Right forelimb (tissue), 1 donor: ENCODE results near the gene INO80B.
A peak's percentile ranks its signal among the peaks of the same experiment; 100 is the strongest.
"Not testable (repeated sequence)": the region's sequence is repeated elsewhere in the genome, so short reads cannot be mapped to it uniquely, and the experiment has no call there.

Experiments used
- DNase-seq: peaks from one replicate; pipeline ENCODE4 v3.0.0-alpha.2; 2018

Gene INO80B

DNA sequence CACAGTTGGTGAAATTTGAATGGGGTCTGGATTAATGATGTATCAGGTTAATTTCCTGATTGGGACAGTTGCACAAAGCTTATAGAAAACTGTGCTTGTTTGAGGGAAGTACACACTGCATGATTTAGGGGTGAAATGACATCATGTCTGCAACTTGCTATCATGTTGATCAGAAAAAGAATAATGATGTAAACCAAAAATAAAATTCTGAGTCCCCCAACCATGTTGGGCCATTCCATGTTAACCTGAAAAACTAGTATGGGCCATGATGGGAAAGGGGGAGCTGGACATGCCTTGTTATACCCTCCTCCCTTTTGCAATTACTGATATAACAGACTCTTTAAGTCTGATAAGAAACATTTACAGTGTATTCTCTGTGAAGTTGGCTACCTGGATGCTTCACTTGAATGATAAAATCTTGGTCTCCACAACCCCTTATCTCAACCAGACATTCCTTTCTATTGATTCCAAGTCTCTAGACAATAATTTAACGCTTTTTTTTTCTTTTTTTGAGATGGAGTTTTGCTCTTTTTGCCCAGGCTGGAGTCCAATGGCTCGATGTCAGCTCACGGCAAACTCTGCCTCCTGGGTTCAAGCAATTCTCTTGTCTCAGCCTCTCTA is 4.2 kb upstream of the INO80B start:
- DNase-seq, result no peak

DNA sequence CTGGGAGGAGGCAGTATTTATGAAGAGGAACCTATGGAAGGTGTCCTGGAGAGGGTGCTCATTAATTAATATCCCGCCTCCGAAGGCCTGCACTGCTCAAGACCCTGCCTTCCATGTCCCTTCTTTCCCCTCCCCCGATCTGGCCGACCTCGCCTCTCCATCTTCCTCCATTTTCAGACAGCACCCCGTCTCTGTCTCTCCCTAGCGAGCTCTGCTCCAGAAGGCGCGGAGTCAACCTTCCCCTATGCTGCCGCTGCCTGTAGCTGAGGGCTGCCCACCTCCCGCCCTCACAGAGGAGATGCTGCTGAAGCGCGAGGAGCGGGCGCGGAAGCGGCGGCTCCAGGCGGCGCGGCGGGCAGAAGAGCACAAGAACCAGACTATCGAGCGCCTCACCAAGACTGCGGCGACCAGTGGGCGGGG is 2.3 kb downstream of the INO80B start:
- no peak for DNase-seq

DNA sequence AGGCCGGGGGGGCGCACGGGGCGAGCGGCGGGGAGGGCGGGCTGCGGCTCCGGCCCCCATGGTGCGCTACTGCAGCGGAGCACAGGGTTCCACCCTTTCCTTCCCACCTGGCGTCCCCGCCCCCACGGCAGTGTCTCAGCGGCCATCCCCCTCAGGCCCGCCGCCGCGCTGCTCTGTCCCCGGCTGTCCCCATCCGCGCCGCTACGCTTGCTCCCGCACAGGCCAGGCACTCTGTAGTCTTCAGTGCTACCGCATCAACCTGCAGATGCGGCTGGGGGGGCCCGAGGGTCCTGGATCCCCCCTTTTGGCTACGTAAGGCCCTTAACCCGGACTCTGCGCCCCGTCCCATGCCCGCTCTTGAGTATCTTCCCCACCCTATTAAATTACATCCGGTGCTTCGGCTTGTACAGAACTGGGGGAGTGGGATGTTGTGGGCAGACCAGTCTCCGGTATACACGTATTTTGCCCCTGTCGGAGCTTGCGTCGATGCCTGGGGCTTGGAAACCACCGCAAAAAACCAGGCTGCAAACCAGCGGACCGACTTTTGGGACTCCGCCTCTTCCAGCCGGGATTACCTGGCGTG is 2.8 kb downstream of the INO80B start:
- DNase-seq, result peak; percentile 81

DNA sequence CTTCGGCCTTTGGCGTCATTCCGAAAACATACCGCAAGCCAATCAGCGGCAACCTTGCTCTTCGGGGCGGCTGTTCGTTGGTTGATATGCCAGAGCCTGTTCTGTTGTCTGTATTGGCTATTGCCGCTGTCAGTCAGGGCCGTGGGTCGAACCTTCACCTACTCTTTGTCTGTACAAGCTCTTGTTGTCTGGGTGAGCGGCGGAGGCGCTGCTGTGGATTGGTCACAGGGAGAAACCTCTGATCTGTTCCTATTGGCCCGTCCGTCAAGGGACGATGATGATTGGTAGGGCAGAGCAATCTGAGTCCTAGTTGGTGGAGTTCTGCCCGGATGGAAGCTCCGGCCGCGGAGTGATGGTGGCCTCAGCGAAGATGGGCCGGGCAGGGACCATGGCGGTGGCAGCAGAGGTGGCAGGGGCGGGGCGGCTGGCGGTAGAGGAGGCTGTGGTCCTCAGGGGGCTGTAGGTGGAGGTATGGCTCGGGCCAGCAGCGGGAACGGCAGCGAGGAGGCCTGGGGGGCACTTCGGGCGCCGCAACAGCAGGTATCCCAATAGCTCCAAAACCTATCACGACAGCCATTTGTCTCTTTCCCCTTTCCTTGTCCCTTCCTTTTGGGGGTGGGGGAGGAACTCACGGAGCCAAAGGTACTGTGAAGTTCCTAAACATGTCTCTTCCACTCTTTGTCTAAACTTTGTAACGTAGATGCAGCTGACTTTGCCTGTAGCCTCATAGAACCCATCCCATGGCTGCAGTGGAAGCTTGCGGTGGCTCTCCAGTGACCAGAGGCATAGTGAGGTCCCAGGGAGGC is 3.4 kb downstream of the INO80B start, which contains the start of gene WBP1:
Gene WBP1, plus strand, starts transcription at position 307 of the 806 bp plus-strand sequence. Its CDS starts 165 bp downstream, at position 472.
- DNase-seq, result peak; percentile 99

DNA sequence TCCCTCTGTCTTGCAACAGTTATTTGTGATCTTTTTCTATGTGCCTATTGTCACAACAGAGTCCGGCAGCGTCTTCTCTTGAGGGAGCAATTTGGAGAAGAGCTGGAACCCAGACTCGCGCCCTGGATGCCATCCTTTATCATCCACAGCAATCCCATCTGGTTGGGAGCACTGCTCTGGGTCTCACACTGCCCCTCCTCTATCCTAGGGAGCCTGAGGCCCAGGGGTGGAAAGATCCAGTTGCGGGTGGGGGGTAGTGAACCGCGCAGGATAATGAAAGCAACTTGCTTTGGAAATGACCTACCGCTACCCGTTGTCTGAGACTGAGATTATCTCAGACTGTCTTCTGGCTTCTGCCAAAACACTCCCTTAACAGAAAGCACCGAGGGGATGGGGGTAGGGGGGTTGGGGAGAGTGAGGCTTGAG is 4.1 kb downstream of the INO80B start:
- DNase-seq, result no peak

DNA sequence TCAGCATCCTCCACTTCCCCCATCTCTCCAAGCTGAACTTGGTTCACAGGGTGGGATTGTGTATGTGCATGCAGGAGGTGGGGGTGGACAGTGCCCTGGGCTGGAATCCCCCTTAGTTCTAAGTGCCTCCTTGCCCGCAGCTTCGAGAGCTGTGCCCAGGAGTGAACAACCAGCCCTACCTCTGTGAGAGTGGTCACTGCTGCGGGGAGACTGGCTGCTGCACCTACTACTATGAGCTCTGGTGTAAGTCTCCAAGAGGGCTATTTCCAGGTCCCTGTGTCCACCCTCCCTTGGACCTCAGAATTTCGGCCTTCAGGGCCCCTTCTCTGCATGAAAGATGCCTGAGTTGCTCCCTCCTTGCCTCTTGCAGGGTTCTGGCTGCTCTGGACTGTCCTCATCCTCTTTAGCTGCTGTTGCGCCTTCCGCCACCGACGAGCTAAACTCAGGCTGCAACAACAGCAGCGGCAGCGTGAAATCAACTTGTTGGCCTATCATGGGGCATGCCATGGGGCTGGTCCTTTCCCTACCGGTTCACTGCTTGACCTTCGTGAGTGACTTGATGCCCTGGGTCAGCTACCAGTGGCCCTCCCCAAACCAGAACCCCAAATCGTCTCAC is 4.7 kb downstream of the INO80B start:
- DNase-seq, result not testable (repeated sequence)

DNA sequence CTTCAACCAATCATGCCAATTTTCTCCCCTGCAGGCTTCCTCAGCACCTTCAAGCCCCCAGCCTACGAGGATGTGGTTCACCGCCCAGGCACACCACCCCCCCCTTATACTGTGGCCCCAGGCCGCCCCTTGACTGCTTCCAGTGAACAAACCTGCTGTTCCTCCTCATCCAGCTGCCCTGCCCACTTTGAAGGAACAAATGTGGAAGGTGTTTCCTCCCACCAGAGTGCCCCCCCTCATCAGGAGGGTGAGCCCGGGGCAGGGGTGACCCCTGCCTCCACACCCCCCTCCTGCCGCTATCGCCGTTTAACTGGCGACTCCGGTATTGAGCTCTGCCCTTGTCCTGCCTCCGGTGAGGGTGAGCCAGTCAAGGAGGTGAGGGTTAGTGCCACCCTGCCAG is 5.3 kb downstream of the INO80B start:
- DNase-seq, result not testable (repeated sequence)

DNA sequence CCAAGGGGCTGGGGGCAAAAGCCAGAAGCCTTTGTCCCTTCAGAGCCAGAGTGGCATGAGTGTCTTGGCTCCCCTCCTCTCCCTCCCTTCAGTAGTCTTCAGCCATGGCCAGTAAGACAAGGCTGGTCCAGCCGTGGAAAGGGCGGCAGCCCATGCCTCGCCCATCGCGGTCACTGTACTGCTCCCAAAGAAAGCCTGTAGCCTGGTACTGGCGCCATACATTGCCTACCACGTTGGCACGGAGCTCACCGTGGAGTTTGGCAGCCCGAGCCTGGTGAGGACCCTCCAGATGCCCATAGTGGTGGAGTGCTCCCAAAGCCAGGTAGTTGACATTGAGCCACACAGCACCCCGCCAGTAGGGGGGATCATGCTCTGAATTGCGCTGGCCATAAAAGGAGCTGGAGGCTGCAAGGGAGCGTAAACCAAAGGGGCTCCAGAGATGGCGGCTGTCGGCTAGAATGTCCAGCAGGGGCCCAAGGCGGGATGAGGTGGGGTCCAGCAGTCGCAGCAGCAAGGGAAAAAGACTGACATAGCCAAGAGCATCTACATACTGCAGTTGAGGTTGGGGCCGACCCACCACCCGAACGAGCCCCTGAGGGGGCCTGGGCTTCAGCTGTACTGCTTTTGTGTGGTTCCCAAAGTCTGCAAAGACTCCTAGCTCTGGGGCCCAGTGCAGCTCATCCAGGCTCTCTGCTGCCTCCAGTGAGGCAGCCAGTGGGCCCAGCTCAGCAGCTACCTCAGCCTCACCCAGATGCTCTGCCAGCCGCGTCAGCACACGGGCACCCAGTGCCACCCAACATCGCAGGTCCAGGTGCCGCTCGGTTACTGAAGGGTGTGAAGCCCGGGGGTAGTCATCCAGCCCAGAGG is 6.5 kb downstream of the INO80B start:
- no peak for DNase-seq

DNA sequence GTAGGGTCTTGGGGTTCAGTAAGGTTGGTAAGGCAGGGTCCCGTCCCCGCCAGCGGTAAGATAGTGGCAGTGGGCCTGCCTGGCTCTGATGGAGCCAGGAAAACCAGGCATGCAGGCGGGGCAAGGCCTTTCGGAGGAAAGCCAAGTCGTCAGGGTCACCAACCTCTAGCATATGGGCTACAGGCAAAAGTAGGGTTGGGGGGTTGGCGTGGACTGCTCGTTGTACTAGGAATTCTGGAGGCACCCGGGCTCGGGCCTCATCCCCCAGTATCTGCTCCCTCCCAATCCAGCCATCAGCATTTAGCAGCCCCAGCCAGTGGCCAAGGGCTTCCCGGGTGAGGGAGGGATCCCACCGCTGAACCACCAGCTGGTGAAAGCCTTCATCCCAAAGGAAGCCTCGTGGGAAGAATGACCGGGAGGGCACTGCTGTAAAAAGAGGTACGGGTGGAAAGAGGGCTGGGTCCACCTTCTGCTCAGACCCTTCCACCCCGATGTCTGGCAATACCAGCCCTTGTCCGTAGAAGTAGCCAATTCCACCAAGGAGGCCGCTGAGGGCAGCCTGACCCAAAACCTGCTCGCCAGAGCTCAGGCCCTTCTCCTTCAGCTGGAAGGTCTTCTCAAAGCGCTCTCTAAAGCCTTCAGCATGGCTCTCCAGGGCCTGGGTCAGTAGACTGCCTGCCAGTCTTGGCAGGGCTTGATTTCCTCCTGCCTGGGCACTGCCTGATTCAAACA is 7.3 kb downstream of the INO80B start:
- DNase-seq, result no peak

DNA sequence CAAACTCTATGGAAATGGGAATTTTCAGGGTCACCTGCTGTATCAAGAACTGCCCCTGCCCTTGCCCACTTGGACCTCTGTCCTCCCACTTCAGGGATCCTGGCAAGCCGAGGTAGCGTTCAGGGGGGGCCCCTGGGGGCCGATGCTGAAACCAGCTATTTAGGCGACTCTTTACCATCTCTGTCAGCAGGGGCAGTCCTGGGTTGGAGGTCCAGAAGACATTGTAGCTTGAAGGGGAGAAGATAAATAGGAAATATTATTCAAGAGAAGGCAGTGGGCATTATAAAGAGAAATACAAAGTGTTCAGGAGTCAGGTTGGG is 7.9 kb downstream of the INO80B start:
- DNase-seq, result no peak

DNA sequence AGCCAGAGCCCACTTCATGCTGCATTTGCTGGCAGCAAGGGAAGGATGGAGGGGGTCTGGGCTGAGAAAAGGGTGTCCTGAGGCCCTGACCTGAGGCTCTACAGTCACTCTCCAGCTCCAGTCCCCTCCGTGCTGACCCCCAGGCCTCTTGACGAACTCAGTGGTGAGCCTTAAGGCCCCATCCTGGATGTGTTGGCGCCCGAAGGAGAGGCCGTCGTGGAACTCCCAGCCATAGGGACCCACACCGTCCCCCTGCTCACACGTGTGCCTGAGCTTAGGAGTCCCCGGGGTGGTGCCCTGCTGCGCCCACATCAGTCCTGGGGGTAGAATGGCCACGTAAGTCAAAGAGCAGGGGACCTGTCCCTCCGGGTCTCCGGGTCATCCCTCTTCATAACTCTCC is 9.5 kb downstream of the INO80B start:
- no peak for DNase-seq

DNA sequence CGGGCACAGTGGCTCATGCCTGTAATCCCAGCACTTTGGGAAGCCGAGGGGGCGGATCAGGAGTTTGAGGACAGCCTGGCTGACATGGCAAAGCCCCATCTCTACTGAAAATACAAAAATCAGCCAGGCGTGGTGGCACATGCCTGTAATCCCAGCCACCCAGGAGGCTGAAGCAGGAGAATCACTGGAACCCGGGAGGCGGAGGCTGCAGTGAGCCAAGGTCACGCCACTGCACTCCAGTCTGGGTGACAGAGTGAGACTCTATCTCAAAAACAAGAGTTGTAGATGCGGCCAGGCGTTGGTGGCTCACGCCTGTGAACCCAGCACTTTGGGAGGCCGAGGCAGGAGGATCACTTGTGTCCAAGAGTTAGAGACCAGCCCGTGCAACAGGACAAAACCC is 15.9 kb downstream of the INO80B start:
- DNase-seq, result not testable (repeated sequence)

DNA sequence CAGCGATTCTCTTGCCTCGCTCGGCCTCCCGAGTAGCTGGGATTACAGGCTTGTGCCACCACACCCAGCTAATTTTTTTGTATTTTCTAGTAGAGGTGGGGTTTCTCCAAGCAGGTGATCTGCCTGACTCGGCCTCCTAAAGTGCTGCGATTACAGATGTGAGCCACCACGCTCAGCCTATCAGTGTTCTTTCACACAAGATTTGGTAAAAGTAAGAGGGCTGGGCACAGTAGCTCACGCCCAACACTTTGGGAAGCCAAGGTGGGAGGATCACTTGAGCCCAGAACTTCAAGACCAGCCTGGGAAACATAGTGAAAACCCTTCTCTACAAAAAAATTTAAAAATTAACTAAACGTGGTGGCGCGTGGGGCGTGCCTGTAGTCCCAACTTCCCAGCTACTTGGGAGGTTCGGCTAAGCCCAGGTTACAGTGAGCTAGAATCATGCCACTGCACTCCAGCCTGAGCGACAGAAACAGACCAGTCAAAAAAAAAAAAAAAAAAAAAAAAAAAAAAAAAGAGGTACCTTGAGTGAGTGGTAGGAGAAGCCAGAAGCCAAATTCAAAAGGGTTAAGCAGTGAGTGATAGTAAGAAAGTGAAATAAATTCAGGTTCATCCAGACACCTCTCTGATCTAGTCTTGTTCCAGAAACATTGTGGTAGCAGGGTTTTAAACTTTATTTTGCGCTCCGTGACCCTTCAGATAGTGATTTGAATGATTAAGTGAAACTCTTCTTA is 16.6 kb downstream of the INO80B start:
- DNase-seq, result no peak

DNA sequence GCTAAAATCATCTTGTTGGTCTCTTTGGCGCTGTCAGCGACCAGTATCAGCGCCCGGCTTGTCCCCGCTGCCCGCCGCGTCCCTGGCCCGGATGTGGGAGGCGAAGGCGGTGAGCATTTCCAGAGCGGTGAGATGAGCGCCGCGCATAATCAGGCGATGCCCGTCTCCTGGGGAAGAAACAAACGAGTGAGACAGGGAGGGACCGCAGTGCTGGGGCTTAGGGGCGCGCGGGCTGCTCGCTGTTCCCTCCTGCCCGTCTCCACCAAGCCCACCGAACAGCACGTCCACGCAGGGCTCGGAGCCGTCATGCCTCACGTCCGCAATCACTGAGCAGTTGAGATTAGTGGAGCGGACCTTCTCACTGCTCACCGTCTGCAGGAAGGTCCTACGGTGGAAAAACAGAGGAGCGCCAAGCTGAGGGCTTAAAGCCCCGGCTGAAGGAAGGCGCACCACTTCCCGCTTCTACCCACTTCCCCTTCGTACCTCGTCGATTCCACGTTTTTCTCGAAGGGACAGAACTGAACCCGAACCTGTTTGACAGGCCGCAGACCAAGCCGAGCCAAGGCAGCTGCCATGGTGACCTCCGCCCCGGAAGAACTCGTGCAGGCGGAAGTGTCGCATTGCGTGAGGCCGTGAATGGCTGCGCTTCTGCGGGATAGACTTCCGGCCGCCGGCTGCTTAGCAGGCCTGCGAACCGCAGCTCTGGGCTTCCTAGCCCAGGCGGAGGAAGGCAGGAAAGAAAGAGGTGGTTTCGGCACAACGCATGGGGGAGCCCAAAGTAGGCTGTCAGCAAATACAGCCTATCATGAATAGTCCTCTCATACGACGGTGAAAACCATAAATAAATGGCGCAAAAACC is 17.4 kb downstream of the INO80B start, which contains the start of gene MRPL53:
Gene MRPL53, minus strand, starts transcription at position 595 of the 859 bp plus-strand sequence. Its CDS starts 20 bp downstream, at position 575.
- DNase-seq, result peak; percentile 98

DNA sequence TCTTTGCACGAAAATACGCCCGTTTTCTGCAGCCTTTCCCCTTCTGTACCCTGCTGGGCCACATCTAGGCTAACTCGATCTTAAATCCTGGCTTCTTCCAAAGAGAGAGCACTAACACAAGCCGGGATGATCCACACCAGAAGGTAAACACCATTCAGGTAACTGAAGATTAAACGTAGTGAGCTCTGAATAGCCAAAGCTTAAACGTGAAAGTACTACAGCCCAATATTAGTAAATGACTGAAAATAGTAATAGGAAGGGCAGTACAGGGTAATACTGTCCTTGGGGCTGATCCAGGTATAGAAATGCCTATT is 18.0 kb downstream of the INO80B start:
- DNase-seq, result no peak

DNA sequence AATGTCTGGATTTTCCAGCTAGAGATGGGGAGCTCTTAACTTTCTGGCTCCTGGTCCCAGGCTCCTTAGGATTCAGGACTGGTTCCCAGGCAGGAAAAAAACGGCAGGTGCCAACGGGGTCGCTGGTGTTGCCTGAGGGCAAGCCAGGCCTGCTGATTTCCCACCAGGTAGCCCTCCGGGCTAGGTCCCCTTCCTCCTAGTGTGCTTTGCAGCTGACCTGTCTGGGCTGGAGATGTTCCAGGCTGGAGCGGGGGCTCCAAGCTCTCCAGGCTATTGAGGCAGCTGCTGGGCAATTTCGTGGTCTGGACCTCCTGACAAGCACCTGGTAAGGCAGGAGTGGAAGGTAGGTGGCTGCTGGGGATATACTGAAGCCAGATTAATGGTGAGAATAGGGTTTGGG is 19.6 kb downstream of the INO80B start:
- no peak for DNase-seq

DNA sequence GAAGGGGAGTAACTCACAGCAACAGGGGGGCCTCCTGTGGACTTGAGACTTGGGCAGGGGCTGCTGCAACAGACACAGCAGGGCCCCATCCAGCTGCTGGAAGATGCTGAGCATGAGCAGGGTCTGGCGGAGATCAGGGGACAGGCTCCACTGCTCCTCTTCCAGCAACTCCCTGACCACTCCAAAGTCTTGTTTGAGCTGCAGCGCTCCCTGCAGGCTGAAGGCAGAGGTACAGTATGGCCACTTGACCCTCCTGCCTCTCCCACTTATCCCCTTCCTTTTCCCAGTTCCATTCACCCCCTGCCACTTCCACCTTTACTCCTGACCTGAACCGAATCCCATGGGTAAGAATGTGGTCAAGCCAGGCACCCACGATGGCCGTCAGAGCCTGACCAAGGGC is 20.0 kb downstream of the INO80B start:
- DNase-seq, result no peak

DNA sequence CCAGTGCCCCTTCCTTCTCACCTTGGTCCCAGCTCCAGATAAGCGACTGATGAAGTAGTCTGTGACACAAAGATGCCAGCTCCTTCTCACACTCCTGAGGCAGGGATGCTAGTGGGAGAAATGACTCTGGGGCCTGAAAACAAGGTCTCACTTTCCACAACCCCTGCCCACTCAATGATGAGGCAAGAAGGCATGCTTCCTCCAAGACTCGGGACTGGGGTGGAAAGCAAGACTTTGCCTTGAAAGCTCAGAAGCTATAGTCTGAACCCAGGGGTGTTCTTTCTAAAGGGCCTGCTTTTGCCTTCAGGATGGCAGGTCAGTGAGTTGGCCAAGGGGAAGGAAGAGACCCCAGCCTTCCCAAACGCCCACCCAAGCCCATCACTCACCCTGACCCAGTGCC is 26.5 kb downstream of the INO80B start:
- DNase-seq, result no peak

DNA sequence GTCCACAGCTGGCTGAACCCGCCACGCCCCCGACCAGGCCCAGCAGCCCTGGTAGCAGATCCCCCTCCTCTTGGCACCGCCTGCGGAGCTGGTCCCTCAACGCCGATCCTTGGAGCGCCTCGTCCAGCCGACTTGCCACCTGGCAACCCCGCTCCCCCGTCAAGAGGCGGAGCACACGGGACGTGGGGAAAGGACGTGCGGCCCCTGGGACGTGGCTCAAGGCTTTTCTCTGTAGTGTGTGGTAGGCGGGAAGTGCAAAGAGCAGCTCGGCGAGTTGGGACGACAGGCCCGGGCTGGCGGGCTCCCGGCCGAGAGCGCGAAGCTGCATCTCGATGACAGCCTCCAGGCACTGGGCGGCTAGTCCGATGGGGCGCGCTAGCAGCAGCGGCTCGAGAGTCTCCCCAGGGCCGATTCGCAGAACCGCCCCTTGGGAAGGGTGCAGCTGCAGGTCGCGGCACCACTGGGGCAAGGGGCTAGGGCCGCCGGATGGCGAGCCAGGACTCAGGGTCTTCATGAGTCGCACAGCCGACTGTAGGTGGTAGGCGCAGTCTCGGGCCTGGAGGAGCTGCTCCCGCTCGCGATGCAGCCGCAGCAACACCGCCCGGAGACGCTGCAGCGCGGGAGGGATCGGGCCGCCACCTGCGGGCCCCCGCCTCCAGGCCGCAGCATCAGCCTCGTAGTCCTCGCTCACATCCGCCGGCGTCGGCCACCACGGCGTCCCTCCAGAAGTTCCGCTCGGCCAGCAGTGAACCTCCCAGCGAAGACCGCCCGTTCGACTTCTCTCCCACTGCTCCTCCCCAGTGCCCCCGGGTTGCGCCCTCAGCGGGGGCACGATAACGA is 27.3 kb downstream of the INO80B start:
- DNase-seq, result no peak
